GM12874 (cell line): ENCODE measurements around the gene RRBP1.

Experiments
- CTCF ChIP-seq: IDR thresholded peaks from 2 replicates; pipeline ENCODE4 v1.5.1; 2011; ENCODE audit warnings: low read depth, mild to moderate bottlenecking, control low read depth, low read length, moderate library complexity; ENCODE audit not compliant: insufficient read depth

The RRBP1 gene

GRCh38 chr20:17633221-17633849 is 48.7 kb downstream of the RRBP1 start:
- no peak for TF ChIP-seq CTCF

DNA sequence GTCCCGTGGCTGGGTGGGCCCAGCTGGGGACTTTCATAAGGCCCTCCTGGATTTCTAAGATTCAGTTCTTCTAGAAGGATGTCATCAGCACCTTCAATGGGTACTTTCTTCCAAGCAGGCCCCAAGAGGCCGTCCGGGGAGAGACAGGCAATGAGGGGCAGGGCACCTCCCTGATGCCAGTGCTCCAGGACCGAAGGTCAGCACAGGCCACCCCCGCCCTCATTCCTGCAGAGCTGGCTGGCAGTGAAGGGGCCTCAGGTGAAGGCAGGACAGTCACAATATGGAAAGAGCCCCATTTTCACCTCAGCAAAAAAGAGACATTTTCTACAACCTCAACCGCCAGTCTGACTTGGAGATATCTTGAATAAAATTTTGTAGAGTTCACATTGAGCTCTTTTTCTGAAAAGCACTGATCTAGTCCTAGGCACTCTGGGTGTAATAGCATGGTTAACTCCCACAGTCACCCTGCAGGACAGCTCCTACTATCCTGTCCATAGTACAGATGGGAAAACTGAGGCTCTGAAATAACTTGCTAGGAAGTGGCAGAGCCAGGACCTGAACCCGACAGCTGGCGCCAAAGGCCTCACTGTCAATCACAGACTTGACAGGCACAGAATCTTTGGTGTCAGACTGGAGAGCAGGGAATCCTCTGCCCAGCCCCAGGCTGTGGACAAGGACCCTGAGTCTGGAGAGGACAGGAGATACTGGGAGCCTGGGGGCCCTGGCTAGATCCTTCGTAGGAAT is 50.3 kb downstream of the RRBP1 start:
- TF ChIP-seq CTCF = no peak

DNA sequence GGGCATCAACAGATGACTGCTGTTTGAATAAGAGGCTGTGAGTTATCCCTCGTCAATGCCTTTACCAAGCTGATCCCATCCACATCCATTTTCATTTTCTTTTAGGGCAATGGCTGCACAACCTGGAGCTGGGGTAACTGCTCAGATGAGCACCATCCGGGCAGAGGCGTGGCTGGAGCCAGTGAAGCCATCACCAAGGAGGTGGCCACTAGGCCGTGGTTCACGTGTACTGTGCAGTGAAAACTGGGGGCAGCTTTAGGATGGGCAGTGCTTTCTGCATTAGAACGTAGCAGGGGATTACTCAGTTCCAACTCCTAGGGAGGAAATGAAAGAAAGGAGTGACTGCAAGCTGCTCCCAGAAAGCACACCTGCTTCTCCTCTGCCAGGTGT is 51.2 kb downstream of the RRBP1 start:
- TF ChIP-seq CTCF = no peak

- TF ChIP-seq CTCF = no peak
These were observed 51.8 kb downstream of the RRBP1 start for GRCh38 chr20:17630151-17630805.

- TF ChIP-seq CTCF = no peak
These were observed 52.4 kb downstream of the RRBP1 start for GRCh38 chr20:17629678-17630089.

DNA sequence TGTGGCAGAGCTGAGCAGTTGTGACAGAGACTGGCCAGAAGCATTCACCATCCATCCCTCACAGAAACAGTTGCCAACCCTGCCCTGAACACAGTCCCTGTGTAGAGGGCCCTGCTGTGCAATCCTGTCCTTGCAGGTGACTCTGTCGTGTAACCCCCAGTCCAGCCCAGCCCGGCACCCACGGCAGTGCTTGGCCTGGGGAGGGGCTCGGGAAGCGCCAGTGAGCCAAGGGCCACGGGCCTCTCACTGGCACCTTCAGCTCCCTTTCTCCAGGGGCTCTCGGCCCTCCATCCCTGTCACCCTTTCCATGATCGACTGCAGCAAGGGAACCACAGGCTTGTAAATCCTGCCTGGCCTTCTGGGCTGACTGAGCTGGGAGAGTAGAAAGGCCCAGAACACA is 53.0 kb downstream of the RRBP1 start:
- no peak for TF ChIP-seq CTCF

DNA sequence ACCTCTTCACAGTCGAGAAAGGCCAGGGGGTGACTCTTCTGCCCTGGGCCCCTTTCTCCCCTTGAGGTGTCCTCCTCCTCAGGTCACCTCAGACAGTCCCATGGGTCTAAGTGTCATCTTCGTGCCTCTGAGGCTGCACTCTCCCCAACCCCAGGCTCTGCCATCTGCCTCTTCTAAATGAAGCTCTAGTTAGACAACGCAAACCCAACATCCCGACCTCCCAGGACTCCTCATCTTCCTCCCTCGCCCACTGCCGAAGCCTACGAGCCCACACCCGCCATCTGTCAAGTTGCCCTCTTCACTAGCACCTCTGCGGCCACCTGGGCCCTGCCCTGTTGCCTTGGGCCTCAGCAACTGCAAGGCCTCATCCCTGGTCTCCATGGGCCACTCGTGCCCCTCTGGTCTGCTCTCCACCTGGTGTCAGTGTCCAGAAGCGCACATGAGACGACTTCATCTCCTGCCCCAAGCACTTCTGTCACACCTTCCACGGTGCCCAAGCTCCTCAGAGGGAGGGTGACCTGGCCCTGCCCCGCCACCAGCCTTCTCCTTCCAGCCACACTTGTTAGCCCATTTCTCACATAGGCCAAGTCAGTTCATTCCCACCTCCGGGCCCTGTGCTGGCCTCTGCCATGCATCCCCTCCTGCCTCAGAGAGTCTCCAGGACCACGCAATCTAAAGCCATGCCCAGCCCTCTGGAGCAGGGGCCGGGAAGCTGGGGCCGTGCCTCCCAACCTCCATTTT is 53.8 kb downstream of the RRBP1 start:
- no peak for TF ChIP-seq CTCF
